OCI-LY3 (cell line): ENCODE results near the gene LPCAT3.
A peak's percentile ranks its signal among the peaks of the same experiment; 100 is the strongest.

ENCODE experiments used
- H2AFZ ChIP-seq: fragments of 200-600, 300-600 bp; shearing (Covaris generic); 2 replicates; pipeline ENCODE4 v1.6.0; 2014; ENCODE audit warnings: antibody characterized with exemption, low read depth, low read length
- H3K27ac ChIP-seq: fragments of 200-600, 300-600 bp; sonication (generic); 2 replicates; pipeline ENCODE4 v1.5.1; 2014; ENCODE audit warnings: mild to moderate bottlenecking, low read length, moderate library complexity, mixed read lengths
- H3K27me3 ChIP-seq: fragments of 200-600, 300-600 bp; sonication (generic); 2 replicates; pipeline ENCODE4 v1.6.1; 2014; ENCODE audit warnings: low read depth, low read length, mixed read lengths
- H3K36me3 ChIP-seq: fragments of 200-600, 300-600 bp; sonication (generic); replicated peaks from 2 replicates; pipeline ENCODE3; 2014; ENCODE audit warnings: low read depth, low read length, mixed read lengths
- H3K4me1 ChIP-seq: fragments of 300-600, 200-600 bp; sonication (generic); 2 replicates; pipeline ENCODE4 v1.6.1; 2014; ENCODE audit warnings: low read length, mixed read lengths
- H3K4me2 ChIP-seq: fragments of 200-600, 300-600 bp; sonication (generic); 2 replicates; pipeline ENCODE4 v1.6.1; 2014; ENCODE audit warnings: low read length, mixed read lengths
- H3K4me3 ChIP-seq: fragments of 300-600, 200-600 bp; sonication (generic); 2 replicates; pipeline ENCODE4 v1.5.1; 2014; ENCODE audit warnings: antibody characterized with exemption, mild to moderate bottlenecking, low read length, moderate library complexity
- H3K79me2 ChIP-seq: fragments of 300-600, 200-600 bp; shearing (Covaris generic); 2 replicates; pipeline ENCODE4 v1.6.1; 2014; ENCODE audit warnings: mild to moderate bottlenecking, low read length, mixed read lengths
- H3K9ac ChIP-seq: fragments of 300-600, 200-600 bp; shearing (Covaris generic); 2 replicates; pipeline ENCODE4 v1.6.0; 2014; ENCODE audit warnings: mild to moderate bottlenecking, low read length, moderate library complexity
- H3K9me3 ChIP-seq: fragments of 200-600, 300-600 bp; shearing (Covaris generic); 2 replicates; pipeline ENCODE4 v1.6.1; 2014; ENCODE audit warnings: low read length, mixed read lengths; ENCODE audit not compliant: insufficient read depth
- H4K20me1 ChIP-seq: fragments of 200-600, 300-600 bp; sonication (generic); 2 replicates; pipeline ENCODE4 v1.6.1; 2016; ENCODE audit warnings: low read length, mixed read lengths; ENCODE audit not compliant: insufficient read depth
- EZH2phosphoT487 ChIP-seq: fragments of 200-600 bp; shearing (Covaris generic); IDR thresholded peaks from 2 replicates; pipeline ENCODE4 v1.6.1; 2018; ENCODE audit warnings: antibody characterized with exemption, mixed run types, low read depth
- TF ChIP-seq, protein P1 (sequence below): fragments of 200-600, 300-600 bp; sonication (generic); IDR thresholded peaks from 2 replicates; pipeline ENCODE4 v1.5.1; 2014; ENCODE audit warnings: antibody characterized with exemption, low read length, low read depth

The LPCAT3 gene

DNA sequence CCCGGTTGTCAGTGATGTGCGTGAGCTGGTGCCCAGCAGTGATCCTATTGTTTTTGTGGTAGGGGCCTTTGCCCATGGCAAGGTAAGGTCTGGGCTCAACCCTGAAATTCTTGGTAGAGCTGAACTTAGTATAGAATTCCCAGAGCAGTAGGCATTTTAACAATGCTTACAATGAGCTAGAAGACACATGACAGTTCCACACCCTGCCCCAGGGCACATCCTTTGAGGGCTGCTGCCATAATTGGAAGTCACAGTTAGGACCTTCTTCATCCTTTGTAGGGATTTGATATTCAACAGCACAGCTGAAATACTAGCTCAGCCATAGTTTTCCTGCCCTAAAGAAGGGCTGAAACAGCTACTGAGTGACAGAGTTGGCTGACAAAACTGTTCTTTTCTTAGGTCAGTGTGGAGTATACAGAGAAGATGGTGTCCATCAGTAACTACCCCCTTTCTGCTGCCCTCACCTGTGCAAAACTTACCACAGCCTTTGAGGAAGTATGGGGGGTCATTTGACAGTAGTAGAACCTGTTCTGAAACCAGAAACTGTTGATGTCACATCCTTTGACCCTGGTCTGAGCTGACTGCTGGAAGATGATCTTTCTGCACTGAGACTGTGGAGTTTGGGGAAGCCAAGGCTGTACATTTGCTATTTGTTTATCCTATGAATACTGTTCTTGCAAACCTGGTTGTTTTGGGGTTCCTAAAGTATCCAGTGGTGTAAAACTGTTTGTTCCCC lies 42.8 kb downstream of the LPCAT3 start:
- Histone ChIP-seq H3K79me2 (peaks cover 36% of the 10 kb centered on the region), H3K4me3 (no peak overlapping the region), H3K27me3 (no peaks in the 10 kb centered on the region), H3K9ac (no peak overlapping the region), H3K36me3 (peaks cover 61% of the 10 kb centered on the region), H4K20me1 (no peaks in the 10 kb centered on the region), H3K4me2 (no peak overlapping the region), H3K9me3 (no peaks in the 10 kb centered on the region), H3K27ac (no peak overlapping the region), H3K4me1 (peaks cover 12% of the 10 kb centered on the region), H2AFZ (no peak overlapping the region)
- TF ChIP-seq, protein P1, sequence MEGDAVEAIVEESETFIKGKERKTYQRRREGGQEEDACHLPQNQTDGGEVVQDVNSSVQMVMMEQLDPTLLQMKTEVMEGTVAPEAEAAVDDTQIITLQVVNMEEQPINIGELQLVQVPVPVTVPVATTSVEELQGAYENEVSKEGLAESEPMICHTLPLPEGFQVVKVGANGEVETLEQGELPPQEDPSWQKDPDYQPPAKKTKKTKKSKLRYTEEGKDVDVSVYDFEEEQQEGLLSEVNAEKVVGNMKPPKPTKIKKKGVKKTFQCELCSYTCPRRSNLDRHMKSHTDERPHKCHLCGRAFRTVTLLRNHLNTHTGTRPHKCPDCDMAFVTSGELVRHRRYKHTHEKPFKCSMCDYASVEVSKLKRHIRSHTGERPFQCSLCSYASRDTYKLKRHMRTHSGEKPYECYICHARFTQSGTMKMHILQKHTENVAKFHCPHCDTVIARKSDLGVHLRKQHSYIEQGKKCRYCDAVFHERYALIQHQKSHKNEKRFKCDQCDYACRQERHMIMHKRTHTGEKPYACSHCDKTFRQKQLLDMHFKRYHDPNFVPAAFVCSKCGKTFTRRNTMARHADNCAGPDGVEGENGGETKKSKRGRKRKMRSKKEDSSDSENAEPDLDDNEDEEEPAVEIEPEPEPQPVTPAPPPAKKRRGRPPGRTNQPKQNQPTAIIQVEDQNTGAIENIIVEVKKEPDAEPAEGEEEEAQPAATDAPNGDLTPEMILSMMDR: no peak
- TF ChIP-seq EZH2phosphoT487: no peak

GRCh38 chr12:6974180-6974579 lies 44.1 kb downstream of the LPCAT3 start:
- H3K4me3 ChIP-seq: no peak overlapping the region
- no peak overlapping the region for H2AFZ ChIP-seq
- no peak overlapping the region for H3K27ac ChIP-seq
- H4K20me1 ChIP-seq: no peaks in the 10 kb centered on the region
- peaks cover 58% of the 10 kb centered on the region for H3K36me3 ChIP-seq
- H3K9me3 ChIP-seq: no peaks in the 10 kb centered on the region
- H3K9ac ChIP-seq: no peak overlapping the region
- H3K4me2 ChIP-seq: no peak overlapping the region
- peaks cover 14% of the 10 kb centered on the region for H3K4me1 ChIP-seq
- no peaks in the 10 kb centered on the region for H3K27me3 ChIP-seq
- peaks cover 49% of the 10 kb centered on the region for H3K79me2 ChIP-seq
- TF ChIP-seq, protein P1: no peak
- TF ChIP-seq EZH2phosphoT487: no peak

- H4K20me1 ChIP-seq: no peaks in the 10 kb centered on the region
- H3K79me2 ChIP-seq: peaks cover 65% of the 10 kb centered on the region
- H2AFZ ChIP-seq: no peak overlapping the region
- H3K4me1 ChIP-seq: peaks cover 25% of the 10 kb centered on the region
- H3K9ac ChIP-seq: peak overlapping the region; percentile 97
- no peaks in the 10 kb centered on the region for H3K27me3 ChIP-seq
- H3K9me3 ChIP-seq: no peaks in the 10 kb centered on the region
- peak overlapping the region; percentile 57 for H3K27ac ChIP-seq
- peak overlapping the region; percentile 100 for H3K4me2 ChIP-seq
- peak overlapping the region; percentile 83 for H3K4me3 ChIP-seq
- H3K36me3 ChIP-seq: peaks cover 58% of the 10 kb centered on the region
- TF ChIP-seq, protein P1: no peak
- no peak for TF ChIP-seq EZH2phosphoT487
Observed at GRCh38 chr12:6970096-6970527, 48.2 kb downstream of the LPCAT3 start.

DNA sequence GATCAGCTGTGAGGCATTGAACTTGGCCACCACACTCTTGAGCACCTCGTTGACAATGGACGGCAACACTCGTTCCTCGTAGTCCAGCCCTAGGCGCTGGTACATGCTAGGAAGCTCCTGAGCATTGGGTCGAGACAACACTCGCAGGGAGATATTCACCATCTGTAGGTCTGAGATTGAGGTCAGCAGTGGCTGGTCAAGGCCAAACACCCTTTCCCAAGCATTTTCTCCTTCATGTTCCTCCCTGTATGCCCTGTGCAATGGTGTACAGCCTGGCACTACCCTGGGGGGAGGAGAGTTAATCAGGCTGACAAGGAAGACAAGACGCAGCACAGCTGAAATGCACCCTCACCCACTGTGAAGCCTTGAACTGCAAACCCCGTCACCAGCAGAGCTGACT lies 49.9 kb downstream of the LPCAT3 start:
- Histone ChIP-seq H2AFZ (no peak overlapping the region), H3K27me3 (no peaks in the 10 kb centered on the region), H3K4me1 (peaks cover 28% of the 10 kb centered on the region), H3K79me2 (peaks cover 57% of the 10 kb centered on the region), H3K27ac (no peak overlapping the region), H3K36me3 (peaks cover 55% of the 10 kb centered on the region), H3K4me2 (no peak overlapping the region), H3K4me3 (no peak overlapping the region), H3K9ac (no peak overlapping the region), H3K9me3 (no peaks in the 10 kb centered on the region), H4K20me1 (no peaks in the 10 kb centered on the region)
- no peak for TF ChIP-seq EZH2phosphoT487
- TF ChIP-seq, protein P1: no peak
